ENCODE results near the gene VIPR2.

Gene VIPR2

GRCh38 chr7:159064121-159064815 is 80.4 kb downstream of the VIPR2 start:
- no peak for DNase-seq

- no peak for DNase-seq
These were observed 81.4 kb downstream of the VIPR2 start for GRCh38 chr7:159063046-159063840.

- no peak for DNase-seq
These were observed 82.1 kb downstream of the VIPR2 start for GRCh38 chr7:159062569-159062968.

- DNase-seq = no peak
These were observed 82.9 kb downstream of the VIPR2 start for GRCh38 chr7:159061674-159062212.

- no peak for DNase-seq
These were observed 83.5 kb downstream of the VIPR2 start for GRCh38 chr7:159061209-159061608.

GRCh38 chr7:159060440-159060839 is 84.2 kb downstream of the VIPR2 start:
- no peak for DNase-seq

- no peak for DNase-seq
These were observed 85.0 kb downstream of the VIPR2 start for GRCh38 chr7:159059629-159060028.

- DNase-seq = no peak
These were observed 87.0 kb downstream of the VIPR2 start for GRCh38 chr7:159057647-159058046.

- DNase-seq = no peak
These were observed 87.9 kb downstream of the VIPR2 start for GRCh38 chr7:159056737-159057136.

GRCh38 chr7:159051916-159052315 is 92.8 kb downstream of the VIPR2 start:
- DNase-seq = no peak

- DNase-seq = no peak
These were observed 94.0 kb downstream of the VIPR2 start for GRCh38 chr7:159050704-159051103.

- no peak for DNase-seq
These were observed 95.2 kb downstream of the VIPR2 start for GRCh38 chr7:159049266-159050025.

- no peak for DNase-seq
These were observed 96.0 kb downstream of the VIPR2 start for GRCh38 chr7:159048656-159049055.

- no peak for DNase-seq
These were observed 97.1 kb downstream of the VIPR2 start for GRCh38 chr7:159047536-159047935.

- no peak for DNase-seq
These were observed 98.4 kb downstream of the VIPR2 start for GRCh38 chr7:159046300-159046699.

GRCh38 chr7:159045839-159046238 is 98.8 kb downstream of the VIPR2 start:
- DNase-seq = no peak

GRCh38 chr7:159042581-159043101 is 102.0 kb downstream of the VIPR2 start:
- DNase-seq = no peak

- no peak for DNase-seq
These were observed 102.6 kb downstream of the VIPR2 start for GRCh38 chr7:159042103-159042502.

- no peak for DNase-seq
These were observed 103.6 kb downstream of the VIPR2 start for GRCh38 chr7:159040912-159041711.

GRCh38 chr7:159040146-159040545 is 104.5 kb downstream of the VIPR2 start:
- no peak for DNase-seq

- no peak for DNase-seq
These were observed 105.0 kb downstream of the VIPR2 start for GRCh38 chr7:159039716-159040115.

GRCh38 chr7:159038066-159038465 is 106.6 kb downstream of the VIPR2 start:
- no peak for DNase-seq

All from right forelimb (tissue), 1 donor.